T-helper 17 cell (primary cell): ENCODE data around the gene SCN4A. TPM values are rescaled to one million over a fixed set of nuclear protein-coding genes. Genes with fewer than 3 reads are reported as not detected.

Experiments
- ATAC-seq: fragments of 150-1000 bp; cut with Tn5 transposase; 2 replicates; pipeline ENCODE4 v1.10.0; 2021; ENCODE audit warnings: mild to moderate bottlenecking, moderate library complexity
- DNase-seq, 3 donors: peaks; one replicate each; pipeline versions ENCODE4 v3.0.0 to v3.0.0-alpha.2; 2020 to 2021
- H3K9me3 ChIP-seq: one replicate; pipeline ENCODE4 v1.7.0; 2013; ENCODE audit warnings: low read length, mild to moderate bottlenecking; ENCODE audit not compliant: control insufficient read depth, poor library complexity, severe bottlenecking
- H3K27ac Mint-ChIP-seq: one replicate; pipeline ENCODE4 v1.8.0; 2022; ENCODE audit warnings: mild to moderate bottlenecking, moderate library complexity, mixed read lengths
- H3K27me3 Mint-ChIP-seq: one replicate; pipeline ENCODE4 v1.8.0; 2022; ENCODE audit warnings: mixed read lengths
- H3K36me3 Mint-ChIP-seq: one replicate; pipeline ENCODE4 v1.8.0; 2022; ENCODE audit warnings: low read depth, mixed read lengths
- H3K4me1 Mint-ChIP-seq: one replicate; pipeline ENCODE4 v1.8.0; 2022; ENCODE audit warnings: mild to moderate bottlenecking, mixed read lengths
- H3K4me3 Mint-ChIP-seq: one replicate; pipeline ENCODE4 v1.8.0; 2022; ENCODE audit warnings: mild to moderate bottlenecking, moderate library complexity, mixed read lengths
- total RNA-seq, 4 donors: library from RNA in 2 of 4; stranded (reverse) in 2 of 4; gene quantifications; one replicate each; pipeline ENCODE4 v1.2.3 and lab custom pipeline; 2022 to 2026

Gene SCN4A
- total RNA-seq, 2 donors from 2014 or later: 0.02 to 0.16 TPM

DNA sequence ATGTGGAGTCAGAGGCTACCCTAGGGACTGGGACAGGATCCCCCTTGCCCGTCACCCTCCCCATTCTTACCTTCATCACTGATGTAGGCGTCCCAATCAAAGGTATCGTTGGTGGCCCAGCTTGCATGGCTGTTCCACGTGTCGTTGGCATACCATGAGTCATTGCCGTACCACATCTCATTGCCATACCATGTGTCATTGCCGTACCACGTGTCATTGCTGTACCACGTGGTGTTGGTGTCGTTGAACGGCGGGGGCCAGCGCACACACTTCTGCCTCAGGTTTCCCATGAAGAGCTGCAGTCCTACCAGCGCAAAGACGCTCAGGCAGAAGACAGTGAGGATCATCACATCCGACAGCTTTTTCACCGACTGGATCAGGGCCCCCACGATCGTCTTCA lies 4.8 kb downstream of the SCN4A start:
- no peaks in the 10 kb centered on the region for H3K9me3 ChIP-seq
- no peaks in the 10 kb centered on the region for H3K27me3 Mint-ChIP-seq
- no peak overlapping the region for H3K27ac Mint-ChIP-seq
- no peak for ATAC-seq
- DNase-seq: no peak
- H3K4me3 Mint-ChIP-seq: no peak overlapping the region
- no peaks in the 10 kb centered on the region for H3K36me3 Mint-ChIP-seq
- peaks cover 23% of the 10 kb centered on the region for H3K4me1 Mint-ChIP-seq

GRCh38 chr17:63966646-63967264 lies 6.0 kb downstream of the SCN4A start:
- H3K4me1 Mint-ChIP-seq: peaks cover 19% of the 10 kb centered on the region
- H3K4me3 Mint-ChIP-seq: peak overlapping the region; percentile 15
- ATAC-seq (peak; percentile 58), DNase-seq (no peak)
- H3K36me3 Mint-ChIP-seq: no peaks in the 10 kb centered on the region
- H3K9me3 ChIP-seq: no peaks in the 10 kb centered on the region
- no peak overlapping the region for H3K27ac Mint-ChIP-seq
- no peaks in the 10 kb centered on the region for H3K27me3 Mint-ChIP-seq

DNA sequence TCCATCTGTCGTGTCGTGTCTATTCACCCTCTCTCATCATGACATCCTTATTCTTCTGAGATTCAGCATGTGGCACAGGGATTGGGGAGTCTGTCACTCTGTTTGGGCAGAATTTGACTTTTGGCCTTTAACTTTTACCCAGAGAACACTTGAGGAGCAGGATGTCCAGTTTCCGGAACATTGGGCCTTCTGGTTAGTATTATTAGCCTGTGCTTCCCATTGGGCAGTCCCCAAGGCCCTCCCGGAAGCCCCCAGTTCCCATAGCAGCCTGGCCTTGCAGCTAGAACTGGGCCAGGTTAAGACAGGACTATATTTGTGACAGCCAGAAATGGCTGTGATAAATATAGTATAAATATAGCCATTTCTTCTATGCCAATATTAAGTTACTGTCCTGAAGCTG lies 9.6 kb downstream of the SCN4A start:
- peaks cover 17% of the 10 kb centered on the region for H3K4me1 Mint-ChIP-seq
- peak overlapping the region; percentile 41 for H3K27ac Mint-ChIP-seq
- no peaks in the 10 kb centered on the region for H3K27me3 Mint-ChIP-seq
- H3K9me3 ChIP-seq: no peaks in the 10 kb centered on the region
- ATAC-seq (no peak), DNase-seq (no peak)
- H3K36me3 Mint-ChIP-seq: no peaks in the 10 kb centered on the region
- no peak overlapping the region for H3K4me3 Mint-ChIP-seq

- no peak for DNase-seq
- Mint-ChIP-seq H3K27me3 (no peaks in the 10 kb centered on the region), H3K4me3 (no peak overlapping the region), H3K36me3 (no peaks in the 10 kb centered on the region), H3K27ac (peak overlapping the region; percentile 41), H3K4me1 (peaks cover 15% of the 10 kb centered on the region)
- ATAC-seq: no peak
- H3K9me3 ChIP-seq: no peaks in the 10 kb centered on the region
Measured at GRCh38 chr17:63962298-63962744, 10.4 kb downstream of the SCN4A start.

GRCh38 chr17:63961355-63962212 lies 11.1 kb downstream of the SCN4A start:
- H3K27me3 Mint-ChIP-seq: no peaks in the 10 kb centered on the region
- H3K9me3 ChIP-seq: no peaks in the 10 kb centered on the region
- H3K4me3 Mint-ChIP-seq: no peak overlapping the region
- ATAC-seq (peak; percentile 74), DNase-seq (peak in 2 of 3 donors; percentile 24 to 45)
- H3K4me1 Mint-ChIP-seq: peaks cover 11% of the 10 kb centered on the region
- H3K36me3 Mint-ChIP-seq: no peaks in the 10 kb centered on the region
- peak overlapping the region; percentile 4 for H3K27ac Mint-ChIP-seq

DNA sequence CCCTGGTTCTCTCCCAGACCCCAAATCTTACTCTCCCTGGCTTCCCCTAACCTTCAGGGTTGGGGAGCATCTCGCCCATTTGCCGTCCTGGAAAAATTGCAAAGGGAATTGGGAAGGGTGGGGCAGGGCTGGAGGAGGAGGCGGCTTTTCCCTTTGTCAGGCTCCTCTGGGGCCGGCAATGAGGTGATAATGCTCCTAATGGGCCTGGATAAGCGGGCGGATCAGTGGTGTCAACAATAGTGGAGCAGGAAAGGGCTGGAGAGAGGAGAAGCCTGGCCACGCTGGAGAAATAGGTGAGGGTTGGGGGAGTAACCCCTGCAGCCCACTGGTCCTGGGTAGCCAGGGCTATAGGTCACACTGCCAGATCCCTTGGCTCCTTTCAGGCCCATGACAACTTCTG lies 12.3 kb downstream of the SCN4A start:
- ATAC-seq (no peak), DNase-seq (no peak)
- peaks cover 13% of the 10 kb centered on the region for H3K4me1 Mint-ChIP-seq
- no peaks in the 10 kb centered on the region for H3K9me3 ChIP-seq
- H3K36me3 Mint-ChIP-seq: no peaks in the 10 kb centered on the region
- no peak overlapping the region for H3K4me3 Mint-ChIP-seq
- no peaks in the 10 kb centered on the region for H3K27me3 Mint-ChIP-seq
- no peak overlapping the region for H3K27ac Mint-ChIP-seq

- H3K4me3 Mint-ChIP-seq: no peak overlapping the region
- H3K9me3 ChIP-seq: no peaks in the 10 kb centered on the region
- ATAC-seq (no peak), DNase-seq (no peak)
- H3K27me3 Mint-ChIP-seq: no peaks in the 10 kb centered on the region
- no peaks in the 10 kb centered on the region for H3K36me3 Mint-ChIP-seq
- H3K4me1 Mint-ChIP-seq: peaks cover 13% of the 10 kb centered on the region
- no peak overlapping the region for H3K27ac Mint-ChIP-seq
Measured at GRCh38 chr17:63960006-63960405, 12.7 kb downstream of the SCN4A start.

DNA sequence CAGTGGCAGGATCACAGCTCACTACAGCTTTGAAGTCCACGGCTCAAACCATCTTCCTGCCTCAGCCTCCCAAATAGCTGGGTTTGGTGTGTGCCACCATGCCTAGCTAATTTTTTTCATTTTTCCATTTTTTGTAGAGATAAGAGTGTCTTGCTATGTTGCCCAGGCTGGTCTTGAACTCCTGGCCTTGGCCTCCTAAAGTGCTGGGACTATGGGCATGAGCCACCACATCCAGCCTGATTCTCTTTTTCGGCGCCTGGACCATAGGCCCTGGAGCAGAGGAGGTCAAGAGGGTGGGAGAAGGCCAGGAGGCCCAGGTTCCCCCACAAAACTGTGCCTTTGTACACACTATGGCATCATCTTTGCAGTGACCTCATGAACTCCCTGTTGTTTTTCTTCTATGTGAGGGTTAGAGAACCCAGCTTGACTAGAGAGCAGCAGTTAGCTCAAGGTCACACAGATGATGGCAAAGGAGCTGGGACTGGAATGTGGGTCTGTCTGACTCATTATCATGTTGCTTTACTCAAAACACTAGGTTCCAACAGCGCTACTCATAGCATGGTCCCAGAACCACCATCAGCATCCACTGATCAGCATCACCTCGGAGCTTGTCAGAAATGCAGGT lies 16.3 kb downstream of the SCN4A start:
- no peaks in the 10 kb centered on the region for H3K36me3 Mint-ChIP-seq
- H3K4me3 Mint-ChIP-seq: no peak overlapping the region
- H3K27me3 Mint-ChIP-seq: no peaks in the 10 kb centered on the region

DNA sequence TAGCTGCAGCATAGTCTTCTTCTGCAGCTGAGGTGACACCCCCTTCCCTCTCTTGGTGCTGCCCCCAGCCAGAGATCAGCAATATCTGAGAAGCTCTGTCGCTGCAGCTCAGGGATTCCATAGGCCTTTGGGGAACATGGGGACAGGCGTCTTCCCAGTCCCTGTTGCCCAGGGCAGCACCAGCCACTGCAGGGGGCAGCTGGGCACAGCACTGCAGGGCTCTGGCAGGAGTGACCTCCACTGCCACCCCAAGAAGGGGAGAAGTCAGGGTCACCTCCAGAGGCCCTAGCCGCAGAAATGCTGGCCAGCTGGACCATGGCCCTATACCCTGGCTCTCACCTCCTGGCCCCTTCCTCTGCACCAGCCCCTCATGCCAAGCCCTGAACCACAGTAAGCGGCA lies 16.9 kb downstream of the SCN4A start:
- ATAC-seq (no peak), DNase-seq (no peak)
- peaks cover 20% of the 10 kb centered on the region for H3K4me1 Mint-ChIP-seq
- no peak overlapping the region for H3K4me3 Mint-ChIP-seq
- H3K36me3 Mint-ChIP-seq: no peaks in the 10 kb centered on the region
- peak overlapping the region; percentile 34 for H3K27ac Mint-ChIP-seq
- H3K27me3 Mint-ChIP-seq: no peaks in the 10 kb centered on the region
- H3K9me3 ChIP-seq: no peaks in the 10 kb centered on the region

More for the DNA sequence above, 16.3 kb downstream of the SCN4A start:
- Mint-ChIP-seq H3K27ac (peak overlapping the region; percentile 34), H3K4me1 (peaks cover 17% of the 10 kb centered on the region)
- no peaks in the 10 kb centered on the region for H3K9me3 ChIP-seq
- no peak for DNase-seq
- ATAC-seq: no peak

GRCh38 chr17:63955232-63955631 lies 17.5 kb downstream of the SCN4A start:
- Mint-ChIP-seq H3K27ac (no peak overlapping the region), H3K36me3 (no peaks in the 10 kb centered on the region), H3K4me3 (no peak overlapping the region), H3K27me3 (no peaks in the 10 kb centered on the region), H3K4me1 (peaks cover 20% of the 10 kb centered on the region)
- DNase-seq (no peak), ATAC-seq (no peak)
- H3K9me3 ChIP-seq: no peaks in the 10 kb centered on the region

DNA sequence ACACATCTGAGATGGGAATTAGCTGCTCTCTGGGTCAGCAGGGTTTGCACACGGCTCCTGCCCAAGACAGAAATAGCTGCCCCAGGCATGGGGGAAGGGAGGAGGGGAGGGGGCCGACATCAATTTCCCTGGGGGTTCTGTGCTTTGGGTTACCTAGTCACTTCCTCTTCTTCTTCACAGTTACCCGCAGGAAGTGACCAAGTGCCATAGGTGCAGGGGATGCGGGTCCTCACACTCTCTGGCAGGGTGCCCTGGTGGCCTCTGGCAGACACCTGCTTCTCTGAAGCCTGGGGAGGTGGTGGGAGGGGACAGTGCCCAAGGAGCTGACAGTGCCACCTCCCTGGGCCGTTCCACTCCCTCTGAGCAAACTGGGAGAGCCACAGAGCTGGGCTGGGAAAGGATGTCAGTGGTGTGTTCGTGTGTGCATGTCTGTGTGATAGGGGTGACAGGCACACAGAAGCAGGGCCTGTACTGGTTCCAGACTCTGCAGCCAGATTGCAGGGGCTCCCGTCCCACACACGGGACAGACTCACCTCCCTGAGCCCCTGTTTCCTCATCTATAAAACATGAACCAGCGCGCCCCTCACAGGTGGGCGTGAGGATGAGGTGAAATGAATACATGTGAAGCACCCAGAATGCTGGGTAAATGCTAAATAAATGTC lies 18.2 kb downstream of the SCN4A start:
- peaks cover 20% of the 10 kb centered on the region for H3K4me1 Mint-ChIP-seq
- H3K36me3 Mint-ChIP-seq: no peaks in the 10 kb centered on the region
- H3K9me3 ChIP-seq: no peaks in the 10 kb centered on the region
- DNase-seq (no peak), ATAC-seq (peak; percentile 79)
- peak overlapping the region; percentile 82 for H3K27ac Mint-ChIP-seq
- no peaks in the 10 kb centered on the region for H3K27me3 Mint-ChIP-seq
- peak overlapping the region; percentile 65 for H3K4me3 Mint-ChIP-seq

- no peak overlapping the region for H3K27ac Mint-ChIP-seq
- peak in 1 of 3 donors; percentile 23 for DNase-seq
- H3K4me1 Mint-ChIP-seq: peaks cover 22% of the 10 kb centered on the region
- H3K36me3 Mint-ChIP-seq: no peaks in the 10 kb centered on the region
- no peak overlapping the region for H3K4me3 Mint-ChIP-seq
- H3K9me3 ChIP-seq: no peaks in the 10 kb centered on the region
- no peaks in the 10 kb centered on the region for H3K27me3 Mint-ChIP-seq
- no peak for ATAC-seq
Measured at GRCh38 chr17:63950940-63951907, 21.5 kb downstream of the SCN4A start.
